ENCODE results near the gene PRDX6. TPM values are rescaled to one million over a fixed set of nuclear protein-coding genes. Genes with fewer than 3 reads are reported as not detected.

PRDX6 gene
- total RNA-seq, 2 donors from 2014 or later, result 483 to 623 TPM

- H3K9ac ChIP-seq (ENCODE audit: extremely low read depth, low read length, poor library complexity, severe bottlenecking), result no peak overlapping the region
Observed at GRCh38 chr1:173430677-173431303, 46.3 kb upstream of the PRDX6 start.

DNA sequence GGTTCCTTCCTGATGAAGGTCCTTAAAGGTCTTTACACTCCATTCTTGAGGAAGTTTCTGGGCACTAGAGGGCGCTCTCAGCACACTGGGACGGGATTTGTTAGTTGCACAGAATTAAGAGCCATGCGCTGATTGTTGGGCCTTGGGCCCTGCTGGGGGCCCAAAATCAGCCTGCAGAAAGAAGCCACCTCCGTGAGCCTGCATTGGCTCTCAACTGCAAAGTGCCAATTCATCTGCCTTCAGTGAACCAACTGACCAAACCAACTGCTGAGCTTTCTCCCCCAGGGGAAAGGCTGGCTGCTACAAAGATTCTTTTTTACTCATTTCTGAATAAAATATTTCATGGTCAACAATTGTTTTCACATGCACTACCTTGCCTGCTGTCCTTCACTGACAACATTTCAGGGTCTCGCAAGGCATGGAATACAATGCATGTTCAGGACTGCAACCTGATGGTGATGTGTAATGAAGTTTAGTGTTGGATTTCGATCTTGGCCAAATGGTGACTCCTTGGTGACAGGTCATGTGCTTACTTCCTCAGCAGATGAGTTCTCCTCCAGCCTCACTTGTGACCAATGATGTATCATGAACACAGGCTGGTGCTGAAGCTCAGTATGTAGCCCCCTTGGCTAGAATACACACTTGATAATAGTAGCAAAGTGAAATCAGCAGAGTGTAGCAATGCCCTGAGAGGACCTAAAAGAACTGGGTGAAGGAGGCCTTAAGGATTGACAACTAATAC, 45.7 kb upstream of the PRDX6 start:
- H3K27ac Mint-ChIP-seq, result peak overlapping the region; percentile 49
- H3K27me3 Mint-ChIP-seq (ENCODE audit: insufficient read depth), result no peaks in the 10 kb centered on the region
- no peaks in the 10 kb centered on the region for H3K27me3 ChIP-seq (ENCODE audit: control insufficient read depth, insufficient read depth, low read length, poor library complexity, severe bottlenecking)
- peaks cover 9% of the 10 kb centered on the region for H3K4me1 ChIP-seq (ENCODE audit: control insufficient read depth, insufficient read depth, low read length)
- 36 to 72% methylated on average over 3 to 6 of the region's 6 CpGs for WGBS, 2 experiments (ENCODE audit: insufficient coverage in 1 of 2, insufficient read length in 1 of 2)
- H3K9ac ChIP-seq (ENCODE audit: extremely low read depth, low read length, poor library complexity, severe bottlenecking), result no peak overlapping the region
- DNase-seq, result peak; percentile 98
- H3K9me3 ChIP-seq (ENCODE audit: control insufficient read depth, low read length), result no peaks in the 10 kb centered on the region
- H3K36me3 ChIP-seq (ENCODE audit: control insufficient read depth, insufficient read depth, low read length), result no peaks in the 10 kb centered on the region
- no peak overlapping the region for H3K4me3 Mint-ChIP-seq
- no peak overlapping the region for H3K4me3 ChIP-seq (ENCODE audit: low read length)
- H3K27ac ChIP-seq (ENCODE audit: low read depth, low read length), result no peak overlapping the region
- TF ChIP-seq, protein P1, sequence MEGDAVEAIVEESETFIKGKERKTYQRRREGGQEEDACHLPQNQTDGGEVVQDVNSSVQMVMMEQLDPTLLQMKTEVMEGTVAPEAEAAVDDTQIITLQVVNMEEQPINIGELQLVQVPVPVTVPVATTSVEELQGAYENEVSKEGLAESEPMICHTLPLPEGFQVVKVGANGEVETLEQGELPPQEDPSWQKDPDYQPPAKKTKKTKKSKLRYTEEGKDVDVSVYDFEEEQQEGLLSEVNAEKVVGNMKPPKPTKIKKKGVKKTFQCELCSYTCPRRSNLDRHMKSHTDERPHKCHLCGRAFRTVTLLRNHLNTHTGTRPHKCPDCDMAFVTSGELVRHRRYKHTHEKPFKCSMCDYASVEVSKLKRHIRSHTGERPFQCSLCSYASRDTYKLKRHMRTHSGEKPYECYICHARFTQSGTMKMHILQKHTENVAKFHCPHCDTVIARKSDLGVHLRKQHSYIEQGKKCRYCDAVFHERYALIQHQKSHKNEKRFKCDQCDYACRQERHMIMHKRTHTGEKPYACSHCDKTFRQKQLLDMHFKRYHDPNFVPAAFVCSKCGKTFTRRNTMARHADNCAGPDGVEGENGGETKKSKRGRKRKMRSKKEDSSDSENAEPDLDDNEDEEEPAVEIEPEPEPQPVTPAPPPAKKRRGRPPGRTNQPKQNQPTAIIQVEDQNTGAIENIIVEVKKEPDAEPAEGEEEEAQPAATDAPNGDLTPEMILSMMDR (conservative IDR thresholded peaks at IDR 0.05), result peak; percentile 97
- H3K4me1 Mint-ChIP-seq, result peaks cover 18% of the 10 kb centered on the region
- peaks cover 10% of the 10 kb centered on the region for H3K36me3 Mint-ChIP-seq (ENCODE audit: low read depth)
- no peaks in the 10 kb centered on the region for H3K9me3 Mint-ChIP-seq

More at GRCh38 chr1:173430677-173431303, 46.3 kb upstream of the PRDX6 start:
- no peaks in the 10 kb centered on the region for H3K36me3 ChIP-seq (ENCODE audit: control insufficient read depth, insufficient read depth, low read length)
- no peak overlapping the region for H3K4me3 ChIP-seq (ENCODE audit: low read length)
- peak overlapping the region; percentile 59 for H3K27ac ChIP-seq (ENCODE audit: low read depth, low read length)
- Mint-ChIP-seq H3K4me1 (peaks cover 19% of the 10 kb centered on the region), H3K9me3 (no peaks in the 10 kb centered on the region), H3K4me3 (no peak overlapping the region), H3K36me3 (ENCODE audit: low read depth) (peaks cover 10% of the 10 kb centered on the region), H3K27ac (peak overlapping the region; percentile 49), H3K27me3 (ENCODE audit: insufficient read depth) (no peaks in the 10 kb centered on the region)
- no peaks in the 10 kb centered on the region for H3K27me3 ChIP-seq (ENCODE audit: control insufficient read depth, insufficient read depth, low read length, poor library complexity, severe bottlenecking)
- no peaks in the 10 kb centered on the region for H3K9me3 ChIP-seq (ENCODE audit: control insufficient read depth, low read length)
- peaks cover 9% of the 10 kb centered on the region for H3K4me1 ChIP-seq (ENCODE audit: control insufficient read depth, insufficient read depth, low read length)
- TF ChIP-seq, protein P1 (conservative IDR thresholded peaks at IDR 0.05), result no peak
- peak; percentile 17 for DNase-seq
- 0% methylated on average over 1 of the region's 2 CpGs; no CpG with 5 or more reads in 1 of the 2 experiments for WGBS, 2 experiments (ENCODE audit: insufficient coverage in 1 of 2, insufficient read length in 1 of 2)

GRCh38 chr1:173432331-173432730, 44.8 kb upstream of the PRDX6 start:
- WGBS, 2 experiments (ENCODE audit: insufficient coverage in 1 of 2, insufficient read length in 1 of 2), result 88 to 97% methylated on average over 2 of the region's 2 CpGs
- Mint-ChIP-seq H3K27me3 (ENCODE audit: insufficient read depth) (no peaks in the 10 kb centered on the region), H3K4me1 (peaks cover 18% of the 10 kb centered on the region), H3K27ac (no peak overlapping the region), H3K4me3 (no peak overlapping the region), H3K36me3 (ENCODE audit: low read depth) (peaks cover 16% of the 10 kb centered on the region), H3K9me3 (no peaks in the 10 kb centered on the region)
- H3K4me3 ChIP-seq (ENCODE audit: low read length), result no peak overlapping the region
- H3K27me3 ChIP-seq (ENCODE audit: control insufficient read depth, insufficient read depth, low read length, poor library complexity, severe bottlenecking), result no peaks in the 10 kb centered on the region
- TF ChIP-seq, protein P1 (conservative IDR thresholded peaks at IDR 0.05), result no peak
- H3K27ac ChIP-seq (ENCODE audit: low read depth, low read length), result no peak overlapping the region
- H3K9ac ChIP-seq (ENCODE audit: extremely low read depth, low read length, poor library complexity, severe bottlenecking), result no peak overlapping the region
- peaks cover 9% of the 10 kb centered on the region for H3K4me1 ChIP-seq (ENCODE audit: control insufficient read depth, insufficient read depth, low read length)
- no peak for DNase-seq
- no peaks in the 10 kb centered on the region for H3K9me3 ChIP-seq (ENCODE audit: control insufficient read depth, low read length)
- no peaks in the 10 kb centered on the region for H3K36me3 ChIP-seq (ENCODE audit: control insufficient read depth, insufficient read depth, low read length)

All from endodermal cell (in vitro differentiated cells).